Esophagus muscularis mucosa (tissue), 4 donors: ENCODE measurements around the gene C12orf60.

Source experiments
- CTCF ChIP-seq, 3 experiments: fragments of 200-600 bp in 2 of 3; fragments of 450-650 bp in 1 of 3; sonication (generic) in 2 of 3; IDR thresholded peaks; one replicate each; pipeline ENCODE4 v1.5.1; 2017 to 2019; ENCODE audit warnings: antibody characterized with exemption in 3 of 3, mild to moderate bottlenecking in 2 of 3, moderate library complexity in 1 of 3
- EP300 ChIP-seq: sonication (generic); formaldehyde crosslinking; IDR thresholded peaks from one replicate; pipeline ENCODE4 v1.6.1; 2017; ENCODE audit warnings: antibody characterized with exemption
- POLR2AphosphoS5 ChIP-seq, 2 donors: sonication (generic); formaldehyde crosslinking; IDR thresholded peaks; one replicate each; pipeline ENCODE4 v1.6.1; 2017; ENCODE audit warnings: antibody characterized with exemption in 2 of 2

GRCh38 chr12:14767617-14768016, 35.9 kb upstream of the C12orf60 start:
- TF ChIP-seq CTCF (IDR thresholded peaks at IDR 0.05) (no peak), EP300 (no peak), POLR2AphosphoS5 (IDR thresholded peaks at IDR 0.05) (no peak)
